Thyroid gland (tissue), 4 donors: ENCODE results near the gene FRG1. TPM values are rescaled to one million over a fixed set of nuclear protein-coding genes. Genes with fewer than 3 reads are reported as not detected.
"Not testable (repeated sequence)": the region's sequence is repeated elsewhere in the genome, so short reads cannot be mapped to it uniquely, and the experiment has no call there.

ENCODE experiments used
- DNase-seq, 2 donors: peaks; one replicate each; pipeline ENCODE4 v3.0.0-alpha.2; 2019
- H3K27ac ChIP-seq, 3 donors: fragments of 200-600 bp; sonication (generic); 1 replicate in 2 of 3; 2 replicates in 1 of 3; pipeline ENCODE4 v1.5.1; 2016 to 2019; ENCODE audit warnings: mild to moderate bottlenecking in 1 of 3, moderate library complexity in 1 of 3
- H3K27me3 ChIP-seq: fragments of 200-600 bp; sonication (generic); one replicate; pipeline ENCODE4 v1.5.1; 2019
- H3K36me3 ChIP-seq, 2 donors: fragments of 200-600 bp; sonication (generic); one replicate each; pipeline ENCODE4 v1.5.1; 2016 to 2019
- H3K4me1 ChIP-seq, 2 donors: fragments of 200-600 bp; sonication (generic); one replicate each; pipeline ENCODE4 v1.5.1; 2017 to 2019
- H3K4me3 ChIP-seq, 3 donors: fragments of 200-600 bp; sonication (generic); replicated peaks in 1 of 3; 1 replicate in 2 of 3; 2 replicates in 1 of 3; pipeline ENCODE4 v1.5.1; 2016; ENCODE audit warnings: mild to moderate bottlenecking in 1 of 3
- H3K9me3 ChIP-seq: fragments of 200-600 bp; sonication (generic); one replicate; pipeline ENCODE4 v1.5.1; 2017
- CTCF ChIP-seq, 6 experiments: fragments of 200-600 bp in 3 of 6; fragments of 450-650 bp in 3 of 6; sonication (generic) in 3 of 6; IDR thresholded peaks; one replicate each; pipeline ENCODE4 v1.5.1; 2016 to 2019; ENCODE audit warnings: antibody characterized with exemption in 6 of 6, mild to moderate bottlenecking in 2 of 6, inconsistent platforms in 1 of 6, moderate library complexity in 1 of 6
- POLR2A ChIP-seq, 2 donors: fragments of 450-650 bp; IDR thresholded peaks; one replicate each; pipeline ENCODE4 v1.6.1; 2017; ENCODE audit warnings: antibody characterized with exemption in 2 of 2, mild to moderate bottlenecking in 2 of 2, moderate library complexity in 1 of 2
- WGBS, 2 donors: methylation state at CpG; one replicate each; pipeline ENCODE4 v1.1.5; 2017; 5-methylcytosine and 5-hydroxymethylcytosine counted together
- intact Hi-C: fragments of 100-400 bp; cut with DNase I; formaldehyde crosslinking; loops from one replicate; pipeline ENCODE4 v1.15.1; 2023
- total RNA-seq, 4 donors: library from RNA; depleted of rRNA; stranded (reverse); fragments of >200 nt; gene quantifications; one replicate each; pipeline ENCODE4 v1.2.3, GENCODE V29; 2016

The FRG1 gene
- total RNA-seq, 4 donors from 2014 or later, result 26.7 to 50.9 (median 35.2) TPM

GRCh38 chr4:189973646-189974045 is 33.0 kb downstream of the FRG1 start:
- no peak overlapping the region for H3K4me3 ChIP-seq
- TF ChIP-seq CTCF (IDR thresholded peaks at IDR 0.05), result no peak
- TF ChIP-seq POLR2A (IDR thresholded peaks at IDR 0.05), result no peak
- H3K27me3 ChIP-seq, result no peaks in the 10 kb centered on the region
- intact Hi-C loops, result no loop called here
- no peak overlapping the region for H3K27ac ChIP-seq
- H3K9me3 ChIP-seq, result no peaks in the 10 kb centered on the region
- no peak for DNase-seq
- no peaks in the 10 kb centered on the region for H3K4me1 ChIP-seq
- no peaks in the 10 kb centered on the region for H3K36me3 ChIP-seq

GRCh38 chr4:189974056-189974455 is 33.4 kb downstream of the FRG1 start:
- no peaks in the 10 kb centered on the region for H3K36me3 ChIP-seq
- no peaks in the 10 kb centered on the region for H3K4me1 ChIP-seq
- H3K27me3 ChIP-seq, result no peaks in the 10 kb centered on the region
- H3K4me3 ChIP-seq, result no peak overlapping the region
- no peak for TF ChIP-seq CTCF (IDR thresholded peaks at IDR 0.05)
- TF ChIP-seq POLR2A (IDR thresholded peaks at IDR 0.05), result no peak
- WGBS, 2 donors, result 52 to 56% methylated on average over 5 of the region's 5 CpGs
- intact Hi-C loops, result no loop called here
- DNase-seq, result no peak
- no peaks in the 10 kb centered on the region for H3K9me3 ChIP-seq
- H3K27ac ChIP-seq, result no peak overlapping the region

GRCh38 chr4:189979196-189980047 is 38.8 kb downstream of the FRG1 start:
- H3K27me3 ChIP-seq, result no peaks in the 10 kb centered on the region
- no peaks in the 10 kb centered on the region for H3K9me3 ChIP-seq
- H3K27ac ChIP-seq, result no peak overlapping the region
- no peaks in the 10 kb centered on the region for H3K36me3 ChIP-seq
- no peaks in the 10 kb centered on the region for H3K4me1 ChIP-seq
- WGBS, 2 donors, result 50 to 67% methylated on average over 8 to 10 of the region's 10 CpGs
- no peak overlapping the region for H3K4me3 ChIP-seq
- intact Hi-C loops, result no loop called here
- no peak for DNase-seq
- TF ChIP-seq CTCF (IDR thresholded peaks at IDR 0.05) (no peak), POLR2A (IDR thresholded peaks at IDR 0.05) (no peak)

- H3K36me3 ChIP-seq, H3K27me3 ChIP-seq, intact Hi-C loops, H3K27ac ChIP-seq, H3K4me3 ChIP-seq, H3K9me3 ChIP-seq, H3K4me1 ChIP-seq, DNase-seq: not testable (repeated sequence)
- WGBS, 2 donors, result 66 to 80% methylated on average over 1 to 2 of the region's 2 CpGs
Observed at GRCh38 chr4:189980292-189980691, 39.6 kb downstream of the FRG1 start.

- intact Hi-C loops, result no loop called here
- 84 to 85% methylated on average over 4 to 8 of the region's 8 CpGs for WGBS, 2 donors
- DNase-seq, result no peak
Observed at GRCh38 chr4:189981970-189982369, 41.3 kb downstream of the FRG1 start.

GRCh38 chr4:189983916-189984526 is 43.3 kb downstream of the FRG1 start:
- WGBS, 2 donors, result 90 to 92% methylated on average over 10 to 17 of the region's 41 CpGs
- H3K27ac ChIP-seq, H3K36me3 ChIP-seq, DNase-seq, H3K4me1 ChIP-seq, H3K4me3 ChIP-seq, H3K9me3 ChIP-seq, intact Hi-C loops, H3K27me3 ChIP-seq: not testable (repeated sequence)

More at GRCh38 chr4:189981970-189982369, 41.3 kb downstream of the FRG1 start:
- no peaks in the 10 kb centered on the region for H3K36me3 ChIP-seq
- H3K27ac ChIP-seq, result no peak overlapping the region
- H3K4me1 ChIP-seq, result no peaks in the 10 kb centered on the region
- no peaks in the 10 kb centered on the region for H3K9me3 ChIP-seq
- TF ChIP-seq CTCF (IDR thresholded peaks at IDR 0.05) (no peak), POLR2A (IDR thresholded peaks at IDR 0.05) (no peak)
- H3K27me3 ChIP-seq, result no peaks in the 10 kb centered on the region
- H3K4me3 ChIP-seq, result no peak overlapping the region

- DNase-seq, H3K27ac ChIP-seq, H3K27me3 ChIP-seq, H3K4me1 ChIP-seq, H3K4me3 ChIP-seq, intact Hi-C loops, H3K9me3 ChIP-seq, H3K36me3 ChIP-seq: not testable (repeated sequence)
- 84 to 91% methylated on average over 6 to 18 of the region's 31 CpGs for WGBS, 2 donors
Observed at GRCh38 chr4:189984661-189985060, 44.0 kb downstream of the FRG1 start.

GRCh38 chr4:189985651-189986243 is 45.1 kb downstream of the FRG1 start:
- H3K4me3 ChIP-seq, H3K4me1 ChIP-seq, H3K27ac ChIP-seq, H3K27me3 ChIP-seq, H3K36me3 ChIP-seq, DNase-seq, H3K9me3 ChIP-seq, intact Hi-C loops: not testable (repeated sequence)
- 65% methylated on average over 4 of the region's 4 CpGs for WGBS, 2 donors
